Natural killer cell (primary cell): ENCODE results near the gene ANKRD22. TPM values are rescaled to one million over a fixed set of nuclear protein-coding genes. Genes with fewer than 3 reads are reported as not detected.

Experiments
- ATAC-seq, 3 donors: fragments of 150-1000 bp in 2 of 3; fragments of 200-7000 bp in 1 of 3; cut with Tn5 transposase; 1 replicate in 1 of 3; 2 replicates in 2 of 3; pipeline ENCODE4 v1.10.0; 2021; ENCODE audit warnings: mild to moderate bottlenecking in 2 of 3, moderate library complexity in 2 of 3
- DNase-seq, 2 donors: peaks; one replicate each; pipeline versions ENCODE4 v3.0.0 to v3.0.0-alpha.2; 2013 to 2021; ENCODE audit warnings: mixed read lengths in 1 of 2
- H3K27ac ChIP-seq: one replicate; pipeline ENCODE4 v1.5.1; 2013; ENCODE audit warnings: mild to moderate bottlenecking, low read length
- H3K27me3 ChIP-seq: one replicate; pipeline ENCODE4 v1.6.1; 2013; ENCODE audit warnings: low read length; ENCODE audit not compliant: control insufficient read depth, insufficient read depth
- H3K36me3 ChIP-seq: one replicate; pipeline ENCODE4 v1.6.1; 2013; ENCODE audit warnings: low read length; ENCODE audit not compliant: control insufficient read depth, insufficient read depth
- H3K4me1 ChIP-seq: one replicate; pipeline ENCODE4 v1.6.1; 2013; ENCODE audit warnings: low read length; ENCODE audit not compliant: control insufficient read depth, insufficient read depth
- H3K4me3 ChIP-seq: one replicate; pipeline ENCODE4 v1.5.1; 2013; ENCODE audit warnings: low read length
- H3K9me3 ChIP-seq: one replicate; pipeline ENCODE4 v1.6.1; 2013; ENCODE audit warnings: low read length; ENCODE audit not compliant: control insufficient read depth, insufficient read depth
- H3K27ac Mint-ChIP-seq, 2 donors: one replicate each; pipeline ENCODE4 v1.8.0; 2022; ENCODE audit warnings: mild to moderate bottlenecking in 2 of 2, mixed read lengths in 2 of 2, moderate library complexity in 1 of 2
- H3K27me3 Mint-ChIP-seq, 2 donors: one replicate each; pipeline ENCODE4 v1.8.0; 2022; ENCODE audit warnings: low read depth in 2 of 2, mixed read lengths in 2 of 2
- H3K36me3 Mint-ChIP-seq: one replicate; pipeline ENCODE4 v1.8.0; 2022; ENCODE audit warnings: mixed read lengths
- H3K4me1 Mint-ChIP-seq, 2 donors: one replicate each; pipeline ENCODE4 v1.8.0; 2022; ENCODE audit warnings: mixed read lengths in 2 of 2
- H3K4me3 Mint-ChIP-seq: one replicate; pipeline ENCODE4 v1.8.0; 2022; ENCODE audit warnings: mild to moderate bottlenecking, moderate library complexity, mixed read lengths
- H3K9me3 Mint-ChIP-seq, 2 donors: one replicate each; pipeline ENCODE4 v1.8.0; 2022; ENCODE audit warnings: mixed read lengths in 2 of 2
- CTCF ChIP-seq: fragments of 200-600 bp; IDR thresholded peaks from one replicate; pipeline ENCODE4 v1.8.0; 2022; ENCODE audit warnings: antibody characterized with exemption
- WGBS: methylation state at CpG from one replicate; pipeline ENCODE4 v1.1.7; 2013; ENCODE audit warnings: missing lambda C conversion rate; ENCODE audit not compliant: insufficient coverage; 5-methylcytosine and 5-hydroxymethylcytosine counted together
- intact Hi-C: fragments of 100-400 bp; cut with micrococcal nuclease; formaldehyde crosslinking; loops from one replicate; pipeline ENCODE4 v1.14.2; 2022
- total RNA-seq, 4 donors: library from RNA; stranded (reverse); fragments of 120-200 nt in 1 of 4; gene quantifications; one replicate each; pipeline versions ENCODE4 v1.2.3 to v1.2.4, GENCODE V29; 2013 to 2022

Gene ANKRD22
- total RNA-seq, 3 donors from 2014 or later (not counting 1 experiment from before 2014, with no cell fraction given), result not detected

GRCh38 chr10:88889559-88890337 is 38.1 kb upstream of the ANKRD22 start:
- no peaks in the 10 kb centered on the region for H3K27me3 ChIP-seq
- peaks cover 2% of the 10 kb centered on the region for H3K36me3 ChIP-seq
- no peak for DNase-seq
- H3K4me1 ChIP-seq, result peaks cover 4% of the 10 kb centered on the region
- H3K9me3 ChIP-seq, result no peaks in the 10 kb centered on the region
- no peaks in the 10 kb centered on the region for H3K36me3 Mint-ChIP-seq
- 68% methylated on average over 1 of the region's 1 CpG for WGBS
- no peak overlapping the region for H3K27ac Mint-ChIP-seq
- H3K27ac ChIP-seq, result no peak overlapping the region
- no peak overlapping the region for H3K4me3 Mint-ChIP-seq
- H3K9me3 Mint-ChIP-seq, result no peaks in the 10 kb centered on the region
- no peak for TF ChIP-seq CTCF
- H3K4me1 Mint-ChIP-seq, result peaks cover 19 to 22% of the 10 kb centered on the region in 2 donors
- H3K27me3 Mint-ChIP-seq, result no peaks in the 10 kb centered on the region
- intact Hi-C loops, result no loop called here
- ATAC-seq, result no peak
- H3K4me3 ChIP-seq, result no peak overlapping the region

DNA sequence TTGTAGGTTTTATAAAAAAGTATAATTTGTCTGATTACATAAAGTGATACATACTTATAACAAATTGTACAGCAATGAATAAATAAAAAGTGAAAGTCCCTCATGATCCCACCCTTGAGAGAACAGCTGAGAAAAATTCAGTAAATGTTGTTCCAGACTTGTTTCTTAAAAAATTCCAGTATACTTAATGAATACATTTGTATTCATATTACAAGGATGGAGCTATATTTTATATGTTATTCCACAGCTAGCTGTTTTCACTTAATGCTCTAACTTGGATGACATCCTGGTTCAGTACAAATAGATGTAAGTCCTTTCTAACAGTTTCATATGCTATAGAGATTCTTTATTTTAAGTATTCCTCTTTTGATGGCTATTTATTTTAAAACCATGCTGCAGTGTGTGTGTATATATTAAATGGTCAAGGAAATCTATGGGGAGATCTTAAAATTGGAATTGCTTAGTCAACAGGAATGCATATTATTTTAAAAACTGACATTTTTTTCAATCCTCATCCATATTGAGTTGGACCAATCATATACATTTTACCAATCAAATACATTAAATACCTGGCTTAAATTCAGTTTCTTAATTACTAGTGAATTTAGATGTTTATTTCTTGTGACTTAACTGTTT is 37.3 kb upstream of the ANKRD22 start:
- H3K27me3 ChIP-seq, result no peaks in the 10 kb centered on the region
- H3K27me3 Mint-ChIP-seq, result no peaks in the 10 kb centered on the region
- no peak overlapping the region for H3K27ac Mint-ChIP-seq
- peaks cover under 1% of the 10 kb centered on the region for H3K36me3 ChIP-seq
- no peak overlapping the region for H3K27ac ChIP-seq
- no peaks in the 10 kb centered on the region for H3K36me3 Mint-ChIP-seq
- DNase-seq, result no peak
- intact Hi-C loops, result no loop called here
- ATAC-seq, result no peak
- TF ChIP-seq CTCF, result no peak
- no peaks in the 10 kb centered on the region for H3K9me3 Mint-ChIP-seq
- H3K4me3 ChIP-seq, result no peak overlapping the region
- H3K4me1 Mint-ChIP-seq, result peaks cover 25 to 30% of the 10 kb centered on the region in 2 donors
- H3K9me3 ChIP-seq, result no peaks in the 10 kb centered on the region
- H3K4me1 ChIP-seq, result peaks cover 4% of the 10 kb centered on the region
- no peak overlapping the region for H3K4me3 Mint-ChIP-seq

- Mint-ChIP-seq H3K9me3 (no peaks in the 10 kb centered on the region), H3K4me1 (peaks cover 44 to 52% of the 10 kb centered on the region in 2 donors), H3K36me3 (no peaks in the 10 kb centered on the region), H3K27ac (no peak overlapping the region), H3K27me3 (no peaks in the 10 kb centered on the region), H3K4me3 (no peak overlapping the region)
- TF ChIP-seq CTCF, result no peak
- peaks cover 4% of the 10 kb centered on the region for H3K4me1 ChIP-seq
- H3K4me3 ChIP-seq, result no peak overlapping the region
- no peak for ATAC-seq
- no peaks in the 10 kb centered on the region for H3K9me3 ChIP-seq
- DNase-seq, result no peak
- H3K27ac ChIP-seq, result no peak overlapping the region
- no peaks in the 10 kb centered on the region for H3K27me3 ChIP-seq
- intact Hi-C loops, result no loop called here
- no peaks in the 10 kb centered on the region for H3K36me3 ChIP-seq
Measured at GRCh38 chr10:88886557-88886956, 34.9 kb upstream of the ANKRD22 start.
